HepG2 (cell line): Measurements from ENCODE around the gene HDAC5.

Experiments
- ARID2 ChIP-seq: sonication (generic); formaldehyde crosslinking; IDR thresholded peaks from 2 replicates; pipeline ENCODE4 v1.8.1; 2022; ENCODE audit warnings: mild to moderate bottlenecking, missing genetic modification reagents, borderline replicate concordance
- BORCS8-MEF2B ChIP-seq: sonication (generic); formaldehyde crosslinking; IDR thresholded peaks from 2 replicates; pipeline ENCODE4 v1.8.0; 2022; ENCODE audit warnings: mild to moderate bottlenecking, missing genetic modification reagents
- GABPA ChIP-seq, 2 experiments: IDR thresholded peaks; 2 replicates each; pipeline ENCODE4 v1.6.1; 2011 to 2016; ENCODE audit warnings: low read depth in 2 of 2, low read length in 1 of 2, missing biosample characterization in 1 of 2, missing genetic modification characterization in 1 of 2
- KDM1A ChIP-seq: IDR thresholded peaks from 2 replicates; pipeline ENCODE4 v1.6.1; 2016; ENCODE audit warnings: missing compliant biosample characterization
- MEIS2 ChIP-seq: sonication (generic); formaldehyde crosslinking; IDR thresholded peaks from 2 replicates; pipeline ENCODE4 v1.9.0; 2021; ENCODE audit warnings: mild to moderate bottlenecking, missing genetic modification reagents
- ZFP90 ChIP-seq: sonication (generic); formaldehyde crosslinking; IDR thresholded peaks from 2 replicates; pipeline ENCODE4 v1.8.0; 2022; ENCODE audit warnings: missing genetic modification reagents, mild to moderate bottlenecking, inconsistent platforms, borderline replicate concordance
- ZNF274 ChIP-seq: sonication (generic); formaldehyde crosslinking; IDR thresholded peaks from 2 replicates; pipeline ENCODE4 v1.5.1; 2020; ENCODE audit warnings: mild to moderate bottlenecking, missing genetic modification reagents
- ZSCAN22 ChIP-seq: sonication (generic); formaldehyde crosslinking; IDR thresholded peaks from 2 replicates; pipeline ENCODE4 v1.4.0; 2020; ENCODE audit warnings: mild to moderate bottlenecking, missing genetic modification reagents
- TF ChIP-seq, protein P1 (sequence below): sonication (generic); formaldehyde crosslinking; IDR thresholded peaks from 2 replicates; pipeline ENCODE4 v1.5.0; 2020; ENCODE audit warnings: mild to moderate bottlenecking, missing genetic modification reagents
- TF ChIP-seq, protein P2 (sequence below): sonication (generic); formaldehyde crosslinking; IDR thresholded peaks from 2 replicates; pipeline ENCODE4 v1.4.0; 2020; ENCODE audit warnings: missing genetic modification reagents, mild to moderate bottlenecking, borderline replicate concordance
- TF ChIP-seq, protein P3 (sequence below): sonication (generic); formaldehyde crosslinking; IDR thresholded peaks from 2 replicates; pipeline ENCODE4 v1.5.0; 2020; ENCODE audit warnings: mild to moderate bottlenecking, missing genetic modification reagents, moderate library complexity

DNA sequence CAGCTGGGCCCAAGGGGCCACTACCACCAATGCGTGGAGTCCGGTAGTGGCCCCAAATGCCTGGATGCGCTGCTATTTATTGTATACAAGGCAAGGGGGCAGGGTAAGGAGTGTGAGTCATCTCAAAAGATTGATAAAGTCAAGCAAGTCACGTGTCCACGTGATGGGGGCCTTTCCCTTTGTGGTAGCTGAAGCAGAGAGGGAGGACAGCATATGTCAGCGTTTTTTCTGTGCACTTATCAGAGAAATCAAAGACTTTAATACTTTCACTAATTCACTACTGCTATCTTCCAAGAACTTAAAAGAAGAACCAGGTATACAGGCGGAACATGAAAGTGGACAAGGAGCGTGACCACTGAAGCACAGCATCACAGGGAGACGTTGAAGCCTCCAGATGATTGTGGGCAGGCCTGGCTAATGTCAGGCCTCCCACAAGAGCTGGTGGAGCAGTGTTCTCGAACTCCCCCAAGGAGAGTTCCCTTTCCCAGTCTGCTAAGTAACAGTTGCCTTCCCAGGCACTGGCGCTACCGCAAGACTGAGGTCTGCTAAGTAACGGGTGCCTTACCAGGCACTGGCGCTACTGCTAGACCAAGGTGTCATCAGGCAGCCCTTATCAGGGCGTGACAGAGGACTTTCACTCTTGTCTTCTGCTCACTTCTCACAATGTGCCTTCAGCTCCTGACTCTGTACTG, 36.2 kb upstream of the HDAC5 start:
- TF ChIP-seq MEIS2 (CRISPR knock-in tag): no peak
- TF ChIP-seq, protein P1, sequence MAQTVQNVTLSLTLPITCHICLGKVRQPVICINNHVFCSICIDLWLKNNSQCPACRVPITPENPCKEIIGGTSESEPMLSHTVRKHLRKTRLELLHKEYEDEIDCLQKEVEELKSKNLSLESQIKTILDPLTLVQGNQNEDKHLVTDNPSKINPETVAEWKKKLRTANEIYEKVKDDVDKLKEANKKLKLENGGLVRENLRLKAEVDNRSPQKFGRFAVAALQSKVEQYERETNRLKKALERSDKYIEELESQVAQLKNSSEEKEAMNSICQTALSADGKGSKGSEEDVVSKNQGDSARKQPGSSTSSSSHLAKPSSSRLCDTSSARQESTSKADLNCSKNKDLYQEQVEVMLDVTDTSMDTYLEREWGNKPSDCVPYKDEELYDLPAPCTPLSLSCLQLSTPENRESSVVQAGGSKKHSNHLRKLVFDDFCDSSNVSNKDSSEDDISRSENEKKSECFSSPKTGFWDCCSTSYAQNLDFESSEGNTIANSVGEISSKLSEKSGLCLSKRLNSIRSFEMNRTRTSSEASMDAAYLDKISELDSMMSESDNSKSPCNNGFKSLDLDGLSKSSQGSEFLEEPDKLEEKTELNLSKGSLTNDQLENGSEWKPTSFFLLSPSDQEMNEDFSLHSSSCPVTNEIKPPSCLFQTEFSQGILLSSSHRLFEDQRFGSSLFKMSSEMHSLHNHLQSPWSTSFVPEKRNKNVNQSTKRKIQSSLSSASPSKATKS: no peak
- TF ChIP-seq, protein P2, sequence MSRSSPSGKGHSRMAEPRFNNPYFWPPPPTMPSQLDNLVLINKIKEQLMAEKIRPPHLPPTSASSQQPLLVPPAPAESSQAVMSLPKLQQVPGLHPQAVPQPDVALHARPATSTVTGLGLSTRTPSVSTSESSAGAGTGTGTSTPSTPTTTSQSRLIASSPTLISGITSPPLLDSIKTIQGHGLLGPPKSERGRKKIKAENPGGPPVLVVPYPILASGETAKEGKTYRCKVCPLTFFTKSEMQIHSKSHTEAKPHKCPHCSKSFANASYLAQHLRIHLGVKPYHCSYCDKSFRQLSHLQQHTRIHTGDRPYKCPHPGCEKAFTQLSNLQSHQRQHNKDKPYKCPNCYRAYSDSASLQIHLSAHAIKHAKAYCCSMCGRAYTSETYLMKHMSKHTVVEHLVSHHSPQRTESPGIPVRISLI (CRISPR knock-in tag): no peak
- TF ChIP-seq, protein P3, sequence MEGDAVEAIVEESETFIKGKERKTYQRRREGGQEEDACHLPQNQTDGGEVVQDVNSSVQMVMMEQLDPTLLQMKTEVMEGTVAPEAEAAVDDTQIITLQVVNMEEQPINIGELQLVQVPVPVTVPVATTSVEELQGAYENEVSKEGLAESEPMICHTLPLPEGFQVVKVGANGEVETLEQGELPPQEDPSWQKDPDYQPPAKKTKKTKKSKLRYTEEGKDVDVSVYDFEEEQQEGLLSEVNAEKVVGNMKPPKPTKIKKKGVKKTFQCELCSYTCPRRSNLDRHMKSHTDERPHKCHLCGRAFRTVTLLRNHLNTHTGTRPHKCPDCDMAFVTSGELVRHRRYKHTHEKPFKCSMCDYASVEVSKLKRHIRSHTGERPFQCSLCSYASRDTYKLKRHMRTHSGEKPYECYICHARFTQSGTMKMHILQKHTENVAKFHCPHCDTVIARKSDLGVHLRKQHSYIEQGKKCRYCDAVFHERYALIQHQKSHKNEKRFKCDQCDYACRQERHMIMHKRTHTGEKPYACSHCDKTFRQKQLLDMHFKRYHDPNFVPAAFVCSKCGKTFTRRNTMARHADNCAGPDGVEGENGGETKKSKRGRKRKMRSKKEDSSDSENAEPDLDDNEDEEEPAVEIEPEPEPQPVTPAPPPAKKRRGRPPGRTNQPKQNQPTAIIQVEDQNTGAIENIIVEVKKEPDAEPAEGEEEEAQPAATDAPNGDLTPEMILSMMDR: no peak
- no peak for TF ChIP-seq ARID2 (CRISPR knock-in tag)
- TF ChIP-seq ZNF274 (CRISPR knock-in tag): no peak
- TF ChIP-seq ZSCAN22: no peak
- no peak for TF ChIP-seq BORCS8-MEF2B
- no peak for TF ChIP-seq GABPA (IDR thresholded peaks at IDR 0.05; ENCODE audit: low read depth, low read length)
- TF ChIP-seq GABPA (CRISPR knock-in tag; IDR thresholded peaks at IDR 0.05; ENCODE audit: low read depth): no peak
- TF ChIP-seq ZFP90 (CRISPR knock-in tag): no peak
- TF ChIP-seq KDM1A: no peak
